HT-29 (cell line): ENCODE results near the gene PABPC4L. TPM values are rescaled to one million over a fixed set of nuclear protein-coding genes. Genes with fewer than 3 reads are reported as not detected.
"Not testable (repeated sequence)": the region's sequence is repeated elsewhere in the genome, so short reads cannot be mapped to it uniquely, and the experiment has no call there.

ENCODE experiments used
- DNase-seq: peaks from one replicate; pipeline ENCODE4 v3.0.0-alpha.2; 2015; ENCODE audit warnings: low spot score
- total RNA-seq: library from RNA; depleted of rRNA; stranded (reverse); fragments of >200 nt; shearing (Covaris generic); gene quantifications from 2 replicates; pipeline ENCODE4 v1.2.3, GENCODE V29; 2014; rRNA removed

PABPC4L gene
- total RNA-seq, result not detected in 2 replicates

GRCh38 chr4:134201216-134202161 lies at the start of gene PABPC4L:
Gene PABPC4L, minus strand, starts transcription at chr4:134201789. Its CDS starts 770 bp downstream, at chr4:134201019.
- no peak for DNase-seq

- no peak for DNase-seq
Observed at GRCh38 chr4:134251322-134251721, 49.7 kb upstream of the PABPC4L start.

GRCh38 chr4:134243742-134244713 lies 42.4 kb upstream of the PABPC4L start:
- DNase-seq, result no peak

- no peak for DNase-seq
Observed at GRCh38 chr4:134219043-134219442, 17.5 kb upstream of the PABPC4L start.

- DNase-seq, result no peak
Observed at GRCh38 chr4:134216411-134216810, 14.8 kb upstream of the PABPC4L start.

- no peak for DNase-seq
Observed at GRCh38 chr4:134215620-134216344, 14.2 kb upstream of the PABPC4L start.

GRCh38 chr4:134207955-134208354 lies 6.4 kb upstream of the PABPC4L start:
- DNase-seq, result not testable (repeated sequence)

GRCh38 chr4:134202166-134202956 lies 772 bp upstream of the PABPC4L start:
- DNase-seq, result peak; percentile 19

GRCh38 chr4:134200811-134201215 lies 776 bp downstream of the PABPC4L start:
- DNase-seq, result no peak

- no peak for DNase-seq
Observed at GRCh38 chr4:134189949-134190348, 11.6 kb downstream of the PABPC4L start.

- no peak for DNase-seq
Observed at GRCh38 chr4:134189480-134189879, 12.1 kb downstream of the PABPC4L start.

- DNase-seq, result no peak
Observed at GRCh38 chr4:134178706-134179105, 22.9 kb downstream of the PABPC4L start.

GRCh38 chr4:134174271-134174670 lies 27.3 kb downstream of the PABPC4L start:
- DNase-seq, result no peak

- DNase-seq, result no peak
Observed at GRCh38 chr4:134160211-134160610, 41.4 kb downstream of the PABPC4L start.

GRCh38 chr4:134154097-134154496 lies 47.5 kb downstream of the PABPC4L start:
- DNase-seq, result no peak

- DNase-seq, result no peak
Observed at GRCh38 chr4:134147941-134148340, 53.6 kb downstream of the PABPC4L start.
